ENCODE measurements around the gene CREG1.

Gene CREG1

GRCh38 chr1:167502719-167503462 is 50.7 kb downstream of the CREG1 start:
- DNase-seq (ENCODE audit: low spot score) = no peak
- TF ChIP-seq CTCF (IDR thresholded peaks at IDR 0.05; ENCODE audit: extremely low read depth, missing control alignments) = no peak

- DNase-seq (ENCODE audit: low spot score) = no peak
- TF ChIP-seq CTCF (IDR thresholded peaks at IDR 0.05; ENCODE audit: extremely low read depth, missing control alignments) = no peak
These were observed 51.4 kb downstream of the CREG1 start for GRCh38 chr1:167502192-167502551.

GRCh38 chr1:167501515-167502191 is 51.9 kb downstream of the CREG1 start:
- DNase-seq (ENCODE audit: low spot score) = no peak
- TF ChIP-seq CTCF (IDR thresholded peaks at IDR 0.05; ENCODE audit: extremely low read depth, missing control alignments) = no peak

DNA sequence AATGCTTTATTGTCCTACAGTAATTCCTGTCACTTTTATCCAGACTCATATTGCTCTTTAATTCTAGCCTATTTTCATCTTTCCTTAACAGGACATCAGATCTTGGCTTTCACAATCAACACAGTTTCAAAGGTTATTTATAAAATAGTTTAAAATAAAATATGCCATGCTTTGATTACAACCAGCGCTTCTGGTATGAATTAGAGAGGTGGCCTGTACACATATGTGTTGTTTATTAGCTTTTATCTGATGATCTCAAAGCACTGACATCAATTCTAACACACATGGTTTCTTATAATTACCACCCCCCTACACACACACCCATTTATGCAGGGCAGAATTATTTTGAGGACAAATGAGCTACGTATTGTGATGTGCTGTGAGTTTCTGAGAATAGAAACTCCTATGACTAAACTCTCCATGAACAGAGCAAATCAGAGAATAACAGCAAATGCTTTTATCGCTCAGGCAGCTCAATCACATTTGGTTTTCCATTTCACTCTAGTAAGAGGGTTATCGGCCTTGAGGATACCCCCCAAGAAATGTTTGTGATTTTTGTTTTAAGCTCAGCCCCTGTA is 53.2 kb downstream of the CREG1 start:
- peak; percentile 44 for DNase-seq (ENCODE audit: low spot score)
- no peak for TF ChIP-seq CTCF (IDR thresholded peaks at IDR 0.05; ENCODE audit: extremely low read depth, missing control alignments)

- no peak for TF ChIP-seq CTCF (IDR thresholded peaks at IDR 0.05; ENCODE audit: extremely low read depth, missing control alignments)
- peak; percentile 73 for DNase-seq (ENCODE audit: low spot score)
These were observed 53.9 kb downstream of the CREG1 start for GRCh38 chr1:167499664-167500101.

DNA sequence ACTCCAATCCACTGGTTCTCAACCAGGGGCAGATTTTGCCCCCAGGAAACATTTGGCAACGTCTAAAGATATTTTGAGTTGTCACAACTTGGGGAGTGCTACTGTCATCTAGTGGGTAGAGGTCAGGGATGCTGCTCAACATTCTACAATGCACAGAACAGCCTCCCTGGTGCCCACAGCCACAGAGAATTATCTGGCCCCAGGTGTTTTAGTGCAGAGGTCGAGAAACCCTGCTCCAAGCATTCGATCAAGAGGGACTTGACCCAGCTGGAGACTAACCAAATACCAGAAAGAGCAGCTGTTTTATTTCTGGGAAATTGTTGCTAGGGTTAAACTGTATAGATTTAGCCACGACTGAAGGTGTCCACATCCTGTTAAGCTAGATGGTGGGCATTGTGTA is 54.5 kb downstream of the CREG1 start:
- DNase-seq (ENCODE audit: low spot score) = no peak
- no peak for TF ChIP-seq CTCF (IDR thresholded peaks at IDR 0.05; ENCODE audit: extremely low read depth, missing control alignments)

Data from GM20000 (cell line).